Measurements from ENCODE around the gene SYN1.

GRCh38 chrX:47590984-47591383, 28.7 kb downstream of the SYN1 start:
- no peak for TF ChIP-seq POLR2AphosphoS5 (IDR thresholded peaks at IDR 0.05)
- no peak for TF ChIP-seq POLR2A (IDR thresholded peaks at IDR 0.05)
- TF ChIP-seq, protein P1, sequence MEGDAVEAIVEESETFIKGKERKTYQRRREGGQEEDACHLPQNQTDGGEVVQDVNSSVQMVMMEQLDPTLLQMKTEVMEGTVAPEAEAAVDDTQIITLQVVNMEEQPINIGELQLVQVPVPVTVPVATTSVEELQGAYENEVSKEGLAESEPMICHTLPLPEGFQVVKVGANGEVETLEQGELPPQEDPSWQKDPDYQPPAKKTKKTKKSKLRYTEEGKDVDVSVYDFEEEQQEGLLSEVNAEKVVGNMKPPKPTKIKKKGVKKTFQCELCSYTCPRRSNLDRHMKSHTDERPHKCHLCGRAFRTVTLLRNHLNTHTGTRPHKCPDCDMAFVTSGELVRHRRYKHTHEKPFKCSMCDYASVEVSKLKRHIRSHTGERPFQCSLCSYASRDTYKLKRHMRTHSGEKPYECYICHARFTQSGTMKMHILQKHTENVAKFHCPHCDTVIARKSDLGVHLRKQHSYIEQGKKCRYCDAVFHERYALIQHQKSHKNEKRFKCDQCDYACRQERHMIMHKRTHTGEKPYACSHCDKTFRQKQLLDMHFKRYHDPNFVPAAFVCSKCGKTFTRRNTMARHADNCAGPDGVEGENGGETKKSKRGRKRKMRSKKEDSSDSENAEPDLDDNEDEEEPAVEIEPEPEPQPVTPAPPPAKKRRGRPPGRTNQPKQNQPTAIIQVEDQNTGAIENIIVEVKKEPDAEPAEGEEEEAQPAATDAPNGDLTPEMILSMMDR (IDR thresholded peaks at IDR 0.05) = no peak
- TF ChIP-seq EP300 (IDR thresholded peaks at IDR 0.05; ENCODE audit: low read depth) = no peak
